Measurements from ENCODE around the gene KIF5A.
"Not testable (repeated sequence)": the region's sequence is repeated elsewhere in the genome, so short reads cannot be mapped to it uniquely, and the experiment has no call there.

KIF5A gene

GRCh38 chr12:57605811-57606311, 56.0 kb downstream of the KIF5A start:
- no peak for DNase-seq (ENCODE audit: low read depth in 2 of 3, low spot score in 2 of 3)

- no peak for DNase-seq (ENCODE audit: low read depth in 2 of 3, low spot score in 2 of 3)
These were observed 56.6 kb downstream of the KIF5A start for GRCh38 chr12:57606399-57606798.

GRCh38 chr12:57606821-57607220, 57.0 kb downstream of the KIF5A start:
- DNase-seq (ENCODE audit: low read depth in 2 of 3, low spot score in 2 of 3) = no peak

GRCh38 chr12:57607958-57608663, 58.3 kb downstream of the KIF5A start:
- DNase-seq (ENCODE audit: low read depth in 2 of 3, low spot score in 2 of 3) = no peak

- no peak for DNase-seq (ENCODE audit: low read depth in 2 of 3, low spot score in 2 of 3)
These were observed 59.4 kb downstream of the KIF5A start for GRCh38 chr12:57609101-57609780.

GRCh38 chr12:57609781-57610553, 60.1 kb downstream of the KIF5A start:
- DNase-seq (ENCODE audit: low read depth in 2 of 3, low spot score in 2 of 3) = no peak

GRCh38 chr12:57610554-57611107, 60.8 kb downstream of the KIF5A start:
- no peak for DNase-seq (ENCODE audit: low read depth in 2 of 3, low spot score in 2 of 3)

- DNase-seq (ENCODE audit: low read depth in 2 of 3, low spot score in 2 of 3) = no peak
These were observed 61.4 kb downstream of the KIF5A start, which contains the start of gene ARHGEF25 for GRCh38 chr12:57611108-57611826. TSS of gene ARHGEF25 (plus strand) at chr12:57611435. CDS start at chr12:57611895, 460 bp downstream.

GRCh38 chr12:57611827-57612710, 62.2 kb downstream of the KIF5A start:
- no peak for DNase-seq (ENCODE audit: low read depth in 2 of 3, low spot score in 2 of 3)

- DNase-seq (ENCODE audit: low read depth in 2 of 3, low spot score in 2 of 3) = no peak
These were observed 63.0 kb downstream of the KIF5A start for GRCh38 chr12:57612711-57613426.

- no peak for DNase-seq (ENCODE audit: low read depth in 2 of 3, low spot score in 2 of 3)
These were observed 63.7 kb downstream of the KIF5A start for GRCh38 chr12:57613427-57614109.

GRCh38 chr12:57614178-57614947, 64.5 kb downstream of the KIF5A start:
- no peak for DNase-seq (ENCODE audit: low read depth in 2 of 3, low spot score in 2 of 3)

GRCh38 chr12:57614948-57615500, 65.2 kb downstream of the KIF5A start:
- DNase-seq (ENCODE audit: low read depth in 2 of 3, low spot score in 2 of 3) = no peak

- no peak for DNase-seq (ENCODE audit: low read depth in 2 of 3, low spot score in 2 of 3)
These were observed 65.8 kb downstream of the KIF5A start for GRCh38 chr12:57615637-57616036.

- DNase-seq (ENCODE audit: low read depth in 2 of 3, low spot score in 2 of 3) = no peak
These were observed 66.7 kb downstream of the KIF5A start for GRCh38 chr12:57616383-57617101.

GRCh38 chr12:57617942-57618341, 68.1 kb downstream of the KIF5A start:
- DNase-seq (ENCODE audit: low read depth in 2 of 3, low spot score in 2 of 3) = no peak

- not testable (repeated sequence) for DNase-seq (ENCODE audit: low read depth in 2 of 3, low spot score in 2 of 3)
These were observed 68.6 kb downstream of the KIF5A start for GRCh38 chr12:57618431-57618830.

All from activated CD8-positive, alpha-beta memory T cell treated with anti-CD3 and anti-CD28 coated beads for 48 hours (primary cell).